ENCODE measurements around the gene CYTL1.

DNA sequence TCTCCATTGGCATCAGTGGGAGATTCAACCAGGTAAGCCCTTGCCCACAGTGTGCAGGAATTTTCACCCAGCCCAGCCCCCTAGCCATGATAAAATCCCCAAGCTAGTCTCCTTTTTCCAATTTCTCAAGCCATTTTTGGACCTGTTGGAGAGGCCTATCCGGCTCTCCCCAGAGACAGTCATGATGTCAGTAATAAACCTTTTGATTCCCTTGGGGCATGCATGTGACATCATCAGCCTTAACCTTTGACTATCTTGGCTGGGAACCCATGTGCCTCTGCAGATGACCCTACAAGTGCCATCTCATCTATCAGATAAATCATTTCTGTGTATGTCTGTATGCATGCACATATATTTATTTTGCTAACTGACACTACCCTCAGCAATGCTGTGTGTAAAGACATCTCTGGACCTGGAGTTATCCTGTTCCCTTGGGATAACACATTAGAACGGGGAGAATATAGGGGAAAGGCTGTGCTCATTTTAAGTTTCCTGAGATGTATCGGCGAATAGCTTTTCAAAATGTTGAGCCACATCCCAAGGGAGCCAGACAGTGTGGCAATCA, 51.0 kb downstream of the CYTL1 start:
- TF ChIP-seq, protein P1, sequence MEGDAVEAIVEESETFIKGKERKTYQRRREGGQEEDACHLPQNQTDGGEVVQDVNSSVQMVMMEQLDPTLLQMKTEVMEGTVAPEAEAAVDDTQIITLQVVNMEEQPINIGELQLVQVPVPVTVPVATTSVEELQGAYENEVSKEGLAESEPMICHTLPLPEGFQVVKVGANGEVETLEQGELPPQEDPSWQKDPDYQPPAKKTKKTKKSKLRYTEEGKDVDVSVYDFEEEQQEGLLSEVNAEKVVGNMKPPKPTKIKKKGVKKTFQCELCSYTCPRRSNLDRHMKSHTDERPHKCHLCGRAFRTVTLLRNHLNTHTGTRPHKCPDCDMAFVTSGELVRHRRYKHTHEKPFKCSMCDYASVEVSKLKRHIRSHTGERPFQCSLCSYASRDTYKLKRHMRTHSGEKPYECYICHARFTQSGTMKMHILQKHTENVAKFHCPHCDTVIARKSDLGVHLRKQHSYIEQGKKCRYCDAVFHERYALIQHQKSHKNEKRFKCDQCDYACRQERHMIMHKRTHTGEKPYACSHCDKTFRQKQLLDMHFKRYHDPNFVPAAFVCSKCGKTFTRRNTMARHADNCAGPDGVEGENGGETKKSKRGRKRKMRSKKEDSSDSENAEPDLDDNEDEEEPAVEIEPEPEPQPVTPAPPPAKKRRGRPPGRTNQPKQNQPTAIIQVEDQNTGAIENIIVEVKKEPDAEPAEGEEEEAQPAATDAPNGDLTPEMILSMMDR (IDR thresholded peaks at IDR 0.05; ENCODE audit: poor library complexity, severe bottlenecking) = no peak
- TF ChIP-seq EZH2 (IDR thresholded peaks at IDR 0.05; ENCODE audit: borderline replicate concordance, insufficient read depth, low read length, poor library complexity, severe bottlenecking) = no peak
- no peak for TF ChIP-seq TAF1 (IDR thresholded peaks at IDR 0.05; ENCODE audit: low read depth)
- TF ChIP-seq RAD21 (conservative IDR thresholded peaks at IDR 0.05) = no peak
- no peak for TF ChIP-seq MXI1 (conservative IDR thresholded peaks at IDR 0.05; ENCODE audit: poor library complexity, severe bottlenecking)
- no peak for TF ChIP-seq POLR2AphosphoS5 (IDR thresholded peaks at IDR 0.05)
